GM18526 (cell line): Measurements from ENCODE around the gene MARS1.

Experiments used
- POLR2A ChIP-seq: IDR thresholded peaks from 3 replicates; pipeline ENCODE4 v1.6.1; 2011; ENCODE audit not compliant: insufficient read length; ENCODE audit errors: extremely low read depth

MARS1 gene

DNA sequence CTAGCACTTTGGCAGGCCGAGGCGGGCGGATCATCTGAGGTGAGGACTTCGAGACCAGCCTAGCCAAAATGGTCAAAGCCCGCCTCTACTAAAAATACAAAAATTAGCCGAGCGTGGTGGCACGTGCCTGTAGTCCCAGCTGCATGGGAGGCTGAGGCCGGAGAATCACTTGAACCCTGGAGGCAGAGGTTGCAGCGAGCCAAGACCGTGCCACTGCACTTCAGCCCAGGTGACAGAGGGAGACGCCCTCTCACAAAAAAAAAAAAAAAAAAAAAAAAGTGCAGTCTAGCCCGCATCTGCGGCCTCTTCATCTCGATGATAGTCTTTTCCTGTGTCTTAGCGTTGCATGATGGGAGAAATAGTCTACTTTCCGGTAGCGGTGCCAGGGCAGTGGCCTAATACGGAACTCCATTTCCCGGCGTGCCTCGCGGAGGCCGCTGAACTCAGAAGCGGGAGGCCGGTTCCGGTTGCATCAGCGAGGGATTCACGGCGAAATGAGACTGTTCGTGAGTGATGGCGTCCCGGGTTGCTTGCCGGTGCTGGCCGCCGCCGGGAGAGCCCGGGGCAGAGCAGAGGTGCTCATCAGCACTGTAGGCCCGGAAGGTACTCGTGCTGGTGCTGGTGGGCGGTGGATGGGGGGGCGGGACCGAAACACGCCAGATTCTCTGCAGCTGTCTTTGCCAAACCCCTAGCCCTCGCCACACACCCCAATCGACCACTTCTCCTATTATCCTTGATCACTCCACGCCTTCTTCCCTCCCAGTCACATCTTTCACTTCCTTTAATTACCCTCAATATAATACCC lies at the start of gene MARS1:
TSS of gene MARS1 (plus strand) at position 472 of the 805 bp plus-strand sequence. CDS start at position 495, 23 bp downstream.
- peak; percentile 80 for TF ChIP-seq POLR2A

DNA sequence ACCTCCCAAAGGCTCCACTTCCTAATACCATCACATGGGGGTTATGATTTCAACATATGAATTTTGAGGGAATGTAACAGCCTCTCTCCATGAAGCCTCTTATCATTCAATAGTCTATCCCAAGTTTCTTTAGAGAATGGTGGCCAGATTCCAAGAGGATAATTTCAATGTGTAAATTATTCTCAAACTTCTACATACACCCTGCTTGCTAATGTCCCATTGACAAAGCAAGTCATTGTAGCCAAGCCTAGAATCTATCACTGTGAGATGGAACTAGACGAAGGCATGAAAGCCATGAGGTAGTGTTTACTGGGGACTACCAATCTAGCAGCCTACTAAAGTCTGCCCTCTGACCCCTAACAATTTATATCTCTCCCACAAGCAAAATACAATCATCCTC lies 49.5 kb upstream of the MARS1 start:
- TF ChIP-seq POLR2A, result no peak

DNA sequence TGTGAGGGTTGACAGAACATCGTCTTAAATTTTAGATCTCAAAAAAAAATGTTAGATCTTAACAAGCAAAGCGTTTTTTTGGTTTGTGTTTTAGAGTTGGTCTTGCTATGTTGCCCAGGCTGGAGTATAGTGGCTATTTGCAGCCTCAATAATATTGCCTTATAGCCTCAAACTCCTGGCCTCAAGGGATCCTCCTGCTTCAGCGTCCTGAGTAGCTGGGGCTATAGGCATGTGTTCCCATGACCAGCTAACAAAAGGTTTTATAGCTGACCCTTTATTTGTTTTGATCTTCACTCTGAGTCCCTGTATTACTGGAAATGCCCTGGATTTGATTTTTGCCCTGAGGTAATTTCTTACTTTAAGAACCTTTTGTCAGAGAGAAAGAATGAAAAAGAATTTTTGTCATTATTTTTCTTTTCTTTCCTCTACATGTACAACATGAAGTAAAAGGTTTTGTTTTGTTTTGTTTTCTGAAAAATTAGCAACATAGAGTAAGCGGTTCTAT lies 48.1 kb upstream of the MARS1 start:
- no peak for TF ChIP-seq POLR2A

DNA sequence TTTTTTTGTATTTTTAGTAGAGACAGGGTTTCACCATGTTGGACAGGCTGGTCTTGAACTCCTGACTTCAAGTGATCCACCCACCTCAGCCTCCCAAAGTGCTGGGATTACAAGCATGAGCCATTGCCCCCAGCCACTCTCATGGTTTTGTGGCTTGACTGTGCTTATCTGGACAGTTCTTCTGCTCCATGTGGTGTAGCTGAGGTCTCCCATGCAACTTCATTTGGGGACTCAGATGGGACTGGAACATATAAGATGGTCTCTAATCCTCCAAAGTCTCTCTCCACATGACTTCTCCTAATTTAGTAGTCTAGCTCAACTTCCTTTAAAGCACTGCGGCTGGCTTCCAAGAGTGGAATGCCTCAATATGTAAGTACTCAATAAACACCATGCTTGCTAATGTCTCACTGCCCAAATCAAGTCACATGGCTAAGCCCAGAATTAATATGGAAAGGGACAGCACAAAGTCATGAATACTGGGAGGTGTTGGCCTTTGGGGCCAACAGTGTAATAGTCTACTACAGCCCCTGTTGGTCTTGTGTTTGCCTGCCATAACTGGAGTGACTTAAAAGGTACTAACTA lies 45.9 kb upstream of the MARS1 start:
- no peak for TF ChIP-seq POLR2A

DNA sequence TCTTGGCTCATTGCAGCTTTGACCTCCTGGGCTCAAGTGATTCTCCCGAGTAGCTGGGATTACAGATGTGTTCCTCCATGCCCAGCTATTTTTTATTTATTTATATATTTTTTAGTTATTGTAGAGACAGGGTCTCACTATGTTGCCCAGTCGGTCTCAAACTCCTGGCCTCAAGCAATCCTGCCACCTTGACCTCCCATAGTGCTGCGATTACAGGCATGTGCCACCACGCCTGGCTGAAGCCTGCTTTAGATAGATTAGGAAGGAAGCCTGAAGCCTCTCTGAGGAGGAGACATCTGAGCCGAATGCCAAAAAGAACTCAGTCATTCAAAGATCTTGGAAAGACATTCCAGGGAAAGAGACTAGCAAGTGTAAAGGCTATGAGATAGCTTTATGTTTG lies 43.1 kb upstream of the MARS1 start:
- TF ChIP-seq POLR2A, result no peak

DNA sequence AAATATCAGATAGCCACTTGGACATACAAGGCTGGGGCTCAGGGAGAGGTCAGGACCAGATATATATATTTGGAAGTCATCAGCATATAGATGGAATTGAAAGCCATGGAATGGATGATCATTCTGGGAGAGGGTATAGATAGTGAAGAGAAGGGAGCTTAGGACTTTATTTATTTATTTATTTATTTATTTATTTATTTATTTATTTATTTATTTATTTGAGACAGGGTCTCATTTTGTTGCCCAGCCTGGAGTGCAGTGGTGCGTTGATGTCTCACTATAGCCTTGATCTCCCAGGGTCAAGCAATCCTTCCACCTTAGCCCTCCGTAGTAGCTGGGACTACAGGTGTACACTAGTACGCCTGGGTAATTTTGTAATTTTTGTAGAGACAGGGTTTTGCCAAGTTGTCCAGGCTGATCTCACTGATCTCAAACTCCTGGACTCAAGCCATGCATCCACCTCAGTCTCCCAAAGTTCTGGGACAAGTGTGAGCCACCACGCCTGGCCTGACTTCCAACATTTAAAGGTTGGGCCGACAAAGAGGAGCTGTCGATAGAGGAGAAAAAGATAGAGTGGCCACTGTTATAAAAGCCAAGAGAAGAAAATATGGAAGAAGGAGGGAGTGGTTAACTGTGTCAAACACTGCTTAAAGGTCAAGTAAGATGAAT lies 41.4 kb upstream of the MARS1 start:
- no peak for TF ChIP-seq POLR2A

DNA sequence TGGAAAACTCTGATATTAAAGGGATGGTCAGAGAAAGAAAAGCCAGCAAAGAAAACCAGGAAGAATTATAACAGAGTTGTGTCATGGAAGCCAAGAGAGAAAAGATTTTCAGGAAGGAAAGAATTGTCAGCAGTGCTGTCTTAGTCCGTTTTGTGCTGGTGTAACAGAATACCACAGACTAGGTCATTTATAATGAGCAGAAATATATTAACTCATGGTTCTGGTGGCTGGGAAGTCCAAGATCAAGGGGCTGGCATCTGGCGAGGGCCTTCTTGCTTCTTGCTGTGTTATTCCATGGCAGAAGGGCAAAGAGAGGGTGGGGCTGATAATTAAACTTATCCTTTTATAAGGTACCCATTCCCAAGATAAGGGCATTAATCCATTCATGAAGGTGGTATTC lies 39.2 kb upstream of the MARS1 start:
- no peak for TF ChIP-seq POLR2A

DNA sequence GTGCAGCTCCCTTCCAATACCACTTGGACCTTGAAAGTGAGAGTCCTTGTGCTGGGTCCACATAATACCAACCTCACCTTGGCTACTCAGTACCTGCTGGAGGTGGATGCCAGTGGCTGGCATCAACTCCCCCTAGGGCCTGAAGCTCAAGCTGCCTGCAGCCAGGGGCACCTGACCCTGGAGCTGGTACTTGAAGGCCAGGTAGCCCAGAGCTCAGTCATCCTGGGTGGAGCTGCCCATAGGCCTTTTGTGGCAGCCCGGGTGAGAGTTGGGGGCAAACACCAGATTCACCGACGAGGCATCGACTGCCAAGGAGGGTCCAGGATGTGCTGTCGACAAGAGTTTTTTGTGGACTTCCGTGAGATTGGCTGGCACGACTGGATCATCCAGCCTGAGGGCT lies 38.5 kb upstream of the MARS1 start:
- no peak for TF ChIP-seq POLR2A

DNA sequence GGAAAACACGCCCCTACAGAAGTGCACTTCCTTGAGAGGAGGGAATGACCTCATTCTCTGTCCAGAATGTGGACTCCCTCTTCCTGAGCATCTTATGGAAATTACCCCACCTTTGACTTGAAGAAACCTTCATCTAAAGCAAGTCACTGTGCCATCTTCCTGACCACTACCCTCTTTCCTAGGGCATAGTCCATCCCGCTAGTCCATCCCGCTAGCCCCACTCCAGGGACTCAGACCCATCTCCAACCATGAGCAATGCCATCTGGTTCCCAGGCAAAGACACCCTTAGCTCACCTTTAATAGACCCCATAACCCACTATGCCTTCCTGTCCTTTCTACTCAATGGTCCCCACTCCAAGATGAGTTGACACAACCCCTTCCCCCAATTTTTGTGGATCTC lies 37.8 kb upstream of the MARS1 start:
- TF ChIP-seq POLR2A, result no peak

DNA sequence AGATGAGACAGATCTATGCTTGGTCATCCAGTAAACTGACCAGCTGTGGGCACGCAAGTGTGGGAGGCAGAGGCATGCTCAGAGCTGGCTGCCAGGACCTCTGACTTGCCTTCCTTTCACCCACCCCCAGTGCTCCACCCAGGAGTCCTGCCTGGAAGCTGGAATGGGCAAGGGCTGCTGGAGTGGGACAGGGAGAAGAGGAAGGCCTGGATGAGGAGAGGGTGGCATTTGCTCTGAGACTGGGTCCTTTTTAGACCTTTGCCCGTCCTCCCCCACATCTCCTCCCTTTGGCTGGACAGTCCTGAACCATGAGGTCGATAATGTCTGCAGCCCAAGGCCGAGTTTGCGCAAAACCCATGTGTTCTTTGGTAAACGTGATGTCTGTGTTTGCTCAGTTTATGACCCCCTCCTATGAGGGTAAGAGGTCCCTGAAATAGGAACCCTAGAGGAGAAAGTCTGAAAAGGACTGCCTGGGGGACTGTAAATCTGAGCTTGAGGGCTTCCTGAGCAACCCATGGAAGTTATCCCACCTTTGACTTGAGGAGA lies 36.6 kb upstream of the MARS1 start:
- no peak for TF ChIP-seq POLR2A

DNA sequence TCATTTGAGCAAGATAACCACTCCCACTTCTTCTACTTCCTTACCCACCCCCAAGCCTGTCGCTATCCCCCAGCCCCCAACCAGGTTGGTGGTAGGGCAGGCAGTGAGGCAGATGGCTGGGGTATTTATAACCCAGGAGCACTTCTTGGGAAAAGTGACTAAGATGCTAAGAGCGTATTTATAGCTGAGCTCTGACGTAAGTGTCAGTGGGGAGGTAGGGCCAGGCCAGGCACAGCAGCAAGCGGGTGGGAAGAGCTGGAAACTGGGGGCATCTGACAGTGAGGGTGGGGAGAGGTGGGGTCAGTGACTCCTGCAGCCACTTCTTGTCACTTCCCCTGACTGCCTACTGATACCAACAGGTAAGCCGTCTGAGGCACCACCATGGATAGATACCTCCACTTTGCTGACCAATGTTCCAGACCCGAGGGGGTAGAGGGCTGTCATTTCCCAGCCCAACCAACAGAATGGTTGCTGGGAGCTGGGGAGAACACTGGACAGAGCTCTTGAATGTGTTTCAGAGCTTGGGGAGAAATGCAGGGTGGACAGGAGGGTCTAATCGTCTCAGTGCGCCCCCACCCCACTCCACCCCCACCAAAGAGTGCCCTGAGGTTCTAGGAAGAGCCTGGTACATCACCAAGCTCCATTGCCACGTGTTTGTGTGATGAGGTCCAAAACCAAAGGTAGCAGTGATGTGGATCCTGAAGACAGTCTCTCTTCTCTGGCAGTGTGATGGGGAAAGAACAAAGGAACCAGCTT lies 35.5 kb upstream of the MARS1 start:
- no peak for TF ChIP-seq POLR2A

DNA sequence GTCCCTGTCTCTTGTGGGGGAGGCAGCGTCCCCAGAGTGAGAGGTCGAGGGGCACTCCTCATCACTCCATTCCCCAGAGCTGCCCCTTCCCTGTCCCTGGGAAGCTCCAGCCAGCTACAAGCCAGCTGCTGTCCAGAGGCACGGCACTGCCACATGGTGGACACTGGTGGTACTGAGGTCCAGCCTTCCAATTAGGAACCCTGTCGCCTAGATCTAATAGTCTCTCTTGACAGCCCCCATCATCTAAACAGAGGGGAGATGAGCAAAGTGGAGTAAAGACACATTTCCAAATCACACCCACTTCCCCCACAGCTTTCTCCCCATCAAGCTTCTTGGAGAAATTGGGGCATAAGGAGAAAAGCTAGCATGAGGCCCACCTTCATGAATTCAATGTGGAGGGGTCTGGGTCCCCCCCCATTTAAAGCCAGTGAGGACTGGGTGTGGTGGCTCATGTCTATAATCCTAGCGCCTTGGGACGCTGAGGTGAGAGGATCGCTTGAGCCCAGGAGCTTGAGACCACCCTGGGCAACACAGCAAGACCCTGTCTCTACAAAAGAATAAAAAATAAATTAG lies 34.8 kb upstream of the MARS1 start:
- TF ChIP-seq POLR2A, result no peak

DNA sequence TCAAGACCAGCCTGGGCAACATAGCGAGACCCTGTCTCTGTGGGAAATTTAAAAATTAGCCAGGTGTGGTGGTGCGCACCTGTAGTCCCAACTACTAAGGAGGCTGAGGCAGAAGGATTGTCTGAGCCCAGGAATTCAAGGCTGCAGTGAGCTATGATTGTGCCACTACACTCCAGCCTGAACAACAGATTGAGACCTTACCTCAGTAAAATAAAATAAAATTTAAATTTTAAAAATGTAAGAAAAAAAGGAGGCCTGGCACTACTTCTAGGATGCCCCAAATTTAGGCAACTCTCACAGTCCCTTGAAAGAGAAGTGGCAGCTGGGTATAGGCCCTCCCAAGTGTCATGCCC lies 33.7 kb upstream of the MARS1 start:
- TF ChIP-seq POLR2A, result no peak

DNA sequence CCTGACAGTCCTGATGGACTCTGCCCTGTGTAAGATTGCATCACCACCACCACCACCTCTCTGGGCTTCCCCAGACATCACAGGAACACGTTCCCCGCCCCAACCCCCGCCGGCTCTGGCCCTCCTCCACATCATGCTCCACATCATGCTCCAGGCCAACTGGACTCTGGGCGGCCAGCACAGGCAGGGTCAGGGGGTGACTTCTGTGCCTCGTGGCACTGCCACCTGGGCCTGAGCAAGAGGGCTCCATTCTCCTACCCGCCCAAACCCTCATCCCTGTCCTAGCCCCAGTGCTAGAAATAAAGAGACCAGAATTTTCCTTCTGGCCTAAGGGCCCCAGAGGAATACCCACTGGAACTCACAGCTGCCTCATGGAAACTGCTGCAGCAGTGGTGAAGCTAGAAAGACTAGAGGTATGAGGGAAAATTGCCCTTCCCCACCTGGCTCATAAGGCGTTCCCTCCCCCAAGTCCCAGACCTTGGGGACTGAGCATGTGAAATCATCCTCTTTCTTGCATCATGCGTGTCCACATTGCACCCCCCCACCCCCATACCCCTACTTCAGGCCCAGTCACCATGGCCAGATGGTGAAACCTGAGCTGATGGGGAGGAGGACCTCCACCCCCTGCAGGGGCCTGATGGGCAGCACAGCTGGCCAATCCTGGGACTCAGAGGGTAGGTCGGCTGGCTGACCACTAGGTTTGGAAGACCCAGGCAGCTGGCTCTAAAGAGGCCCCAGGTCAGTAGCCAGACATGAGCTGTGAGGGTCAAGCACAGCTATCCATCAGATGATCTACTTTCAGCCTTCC lies 33.1 kb upstream of the MARS1 start, which contains the start of gene INHBE:
TSS of gene INHBE (plus strand) at position 742 of the 808 bp plus-strand sequence. CDS start 230 bp downstream, outside the sequence.
- TF ChIP-seq POLR2A, result no peak

DNA sequence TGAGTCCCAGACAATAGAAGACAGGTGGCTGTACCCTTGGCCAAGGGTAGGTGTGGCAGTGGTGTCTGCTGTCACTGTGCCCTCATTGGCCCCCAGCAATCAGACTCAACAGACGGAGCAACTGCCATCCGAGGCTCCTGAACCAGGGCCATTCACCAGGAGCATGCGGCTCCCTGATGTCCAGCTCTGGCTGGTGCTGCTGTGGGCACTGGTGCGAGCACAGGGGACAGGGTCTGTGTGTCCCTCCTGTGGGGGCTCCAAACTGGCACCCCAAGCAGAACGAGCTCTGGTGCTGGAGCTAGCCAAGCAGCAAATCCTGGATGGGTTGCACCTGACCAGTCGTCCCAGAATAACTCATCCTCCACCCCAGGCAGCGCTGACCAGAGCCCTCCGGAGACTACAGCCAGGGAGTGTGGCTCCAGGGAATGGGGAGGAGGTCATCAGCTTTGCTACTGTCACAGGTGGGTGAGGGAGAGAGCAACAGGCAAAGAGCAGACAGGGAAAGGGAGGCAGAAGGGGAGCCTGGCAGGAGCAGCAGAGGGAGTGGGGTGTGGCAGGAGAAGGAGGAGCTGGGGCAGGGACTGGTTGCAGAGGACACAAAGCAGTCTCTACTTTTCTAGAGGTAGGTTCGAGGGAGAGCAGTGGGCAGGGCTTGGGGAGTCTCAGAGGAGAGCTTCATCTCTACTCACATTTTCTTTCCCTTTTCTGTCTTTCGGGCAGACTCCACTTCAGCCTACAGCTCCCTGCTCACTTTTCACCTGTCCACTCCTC lies 32.3 kb upstream of the MARS1 start:
- TF ChIP-seq POLR2A, result no peak
